ENCODE measurements around the gene TBC1D7. TPM values are rescaled to one million over a fixed set of nuclear protein-coding genes. Genes with fewer than 3 reads are reported as not detected.

TBC1D7 gene
- total RNA-seq, 2 experiments from 2014 or later, result 18.5 to 20.8 TPM

- CTCF ChIA-PET, result no interaction called here
- POLR2A ChIA-PET, result no interaction called here
Measured at GRCh38 chr6:13281686-13282085, 46.7 kb downstream of the TBC1D7 start.

GRCh38 chr6:13280254-13280653, 48.1 kb downstream of the TBC1D7 start:
- CTCF ChIA-PET, result no interaction called here

GRCh38 chr6:13278991-13279390, 49.3 kb downstream of the TBC1D7 start:
- CTCF ChIA-PET, result no interaction called here
- POLR2A ChIA-PET, result no interaction called here

More at GRCh38 chr6:13280254-13280653, 48.1 kb downstream of the TBC1D7 start:
- POLR2A ChIA-PET, result no interaction called here

GRCh38 chr6:13278164-13278563, 50.2 kb downstream of the TBC1D7 start:
- ChIA-PET POLR2A (no interaction called here), CTCF (interaction anchor here (0.7 to 0.8 kb wide), 3 partner anchors 11 to 1082 kb away, joined by 3 to 4 read pairs (median 3); no protein-coding TSS in a partner anchor)

- ChIA-PET CTCF (interaction anchor here (0.8 kb wide), 1 partner anchor 12 kb away, joined by 3 read pairs; no protein-coding TSS in a partner anchor), POLR2A (no interaction called here)
Measured at GRCh38 chr6:13277231-13277630, 51.1 kb downstream of the TBC1D7 start.

GRCh38 chr6:13275435-13275989, 52.8 kb downstream of the TBC1D7 start:
- CTCF ChIA-PET, result no interaction called here
- POLR2A ChIA-PET, result no interaction called here

GRCh38 chr6:13274707-13275434, 53.5 kb downstream of the TBC1D7 start:
- ChIA-PET POLR2A (interaction anchor here (1.0 kb wide), 1 partner anchor 28 kb away, joined by 3 read pairs; no protein-coding TSS in a partner anchor), CTCF (no interaction called here)

GRCh38 chr6:13273931-13274706, 54.2 kb downstream of the TBC1D7 start:
- POLR2A ChIA-PET, result interaction anchor here (1.0 kb wide), 1 partner anchor 29 kb away, joined by 3 read pairs; no protein-coding TSS in a partner anchor
- CTCF ChIA-PET, result no interaction called here

- POLR2A ChIA-PET, result interaction anchor here (0.7 kb wide), 1 partner anchor 822 kb away, joined by 3 read pairs; no protein-coding TSS in a partner anchor
Measured at GRCh38 chr6:13273202-13273930, 55.0 kb downstream of the TBC1D7 start.

GRCh38 chr6:13272131-13273046, 55.9 kb downstream of the TBC1D7 start:
- POLR2A ChIA-PET, result no interaction called here

More at GRCh38 chr6:13273202-13273930, 55.0 kb downstream of the TBC1D7 start:
- CTCF ChIA-PET, result no interaction called here

GRCh38 chr6:13268913-13269518, 59.3 kb downstream of the TBC1D7 start:
- ChIA-PET POLR2A (no interaction called here), CTCF (interaction anchor here (0.6 kb wide), 1 partner anchor 24 kb away, joined by 3 read pairs; no protein-coding TSS in a partner anchor)

More at GRCh38 chr6:13272131-13273046, 55.9 kb downstream of the TBC1D7 start:
- CTCF ChIA-PET, result no interaction called here

GRCh38 chr6:13267142-13267651, 61.1 kb downstream of the TBC1D7 start:
- POLR2A ChIA-PET, result no interaction called here
- CTCF ChIA-PET, result no interaction called here

- POLR2A ChIA-PET, result no interaction called here
- CTCF ChIA-PET, result interaction anchor here (1.3 kb wide), 1 partner anchor 311 kb away, joined by 3 read pairs; the partner anchor contains the start of gene SIRT5
Measured at GRCh38 chr6:13263669-13264068, 64.7 kb downstream of the TBC1D7 start.

GRCh38 chr6:13262302-13263230, 65.8 kb downstream of the TBC1D7 start:
- ChIA-PET POLR2A (no interaction called here), CTCF (interaction anchor here (0.7 kb wide), 1 partner anchor 131 kb away, joined by 4 read pairs; no protein-coding TSS in a partner anchor)

GRCh38 chr6:13261464-13261994, 66.8 kb downstream of the TBC1D7 start:
- ChIA-PET CTCF (no interaction called here), POLR2A (no interaction called here)

- ChIA-PET CTCF (no interaction called here), POLR2A (no interaction called here)
Measured at GRCh38 chr6:13260831-13261230, 67.5 kb downstream of the TBC1D7 start.

- ChIA-PET CTCF (no interaction called here), POLR2A (no interaction called here)
Measured at GRCh38 chr6:13260101-13260598, 68.2 kb downstream of the TBC1D7 start.

All from activated CD8-positive, alpha-beta memory T cell treated with anti-CD3 and anti-CD28 coated beads for 36 hours (primary cell).